GM19328 (cell line): Measurements from ENCODE around the gene SLC22A4.

Experiments used
- ATAC-seq: cut with Tn5 transposase; IDR thresholded peaks from one replicate; pipeline ENCODE4 v1.9.1; 2021; ENCODE audit warnings: mild to moderate bottlenecking, moderate library complexity; ENCODE audit not compliant: unreplicated experiment

SLC22A4 gene

GRCh38 chr5:132297211-132297940 is 3.2 kb downstream of the SLC22A4 start:
- no peak for ATAC-seq

DNA sequence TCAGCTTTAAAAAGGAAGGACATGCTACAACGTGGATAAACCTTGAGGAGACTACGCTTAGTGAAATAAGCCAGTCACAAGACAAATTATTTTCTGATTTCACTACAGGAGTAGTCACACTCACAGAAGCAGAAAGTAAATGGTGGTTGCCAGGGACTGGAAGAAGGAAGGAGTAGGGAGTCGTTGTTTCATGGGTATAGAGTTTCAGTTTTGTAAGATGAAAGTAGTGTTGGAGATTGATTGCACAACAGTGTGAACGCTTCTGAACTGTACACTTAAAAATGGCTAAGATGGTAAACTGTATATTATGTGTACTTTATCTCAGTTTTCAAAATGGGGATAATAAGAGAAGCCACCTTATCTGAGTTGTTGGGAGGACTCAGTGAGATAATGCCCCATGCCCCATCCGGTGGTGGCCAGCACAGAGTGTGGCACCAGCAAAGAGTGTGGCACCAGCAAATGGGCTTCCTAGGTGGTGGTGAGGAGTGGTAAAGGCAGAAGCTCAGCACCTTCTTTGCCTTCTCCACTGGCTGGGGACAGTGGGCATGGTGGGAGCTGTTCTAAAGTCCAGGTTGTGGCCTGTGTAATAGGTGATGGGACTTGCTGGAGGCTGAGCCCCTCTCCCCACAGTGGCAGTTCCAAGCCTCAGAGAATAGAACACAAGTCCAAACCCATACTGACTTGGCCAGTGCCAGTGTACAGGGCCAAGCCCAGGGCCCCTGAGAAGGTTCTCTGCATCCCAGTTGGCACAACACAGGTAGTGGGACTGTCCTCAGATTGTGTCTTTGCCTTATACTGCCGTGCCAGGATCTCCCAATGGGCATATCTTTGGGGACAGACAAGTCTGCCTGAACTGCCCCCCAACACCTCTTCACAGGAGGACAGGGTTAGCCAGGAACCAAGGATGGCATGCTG is 4.4 kb downstream of the SLC22A4 start:
- ATAC-seq = no peak

DNA sequence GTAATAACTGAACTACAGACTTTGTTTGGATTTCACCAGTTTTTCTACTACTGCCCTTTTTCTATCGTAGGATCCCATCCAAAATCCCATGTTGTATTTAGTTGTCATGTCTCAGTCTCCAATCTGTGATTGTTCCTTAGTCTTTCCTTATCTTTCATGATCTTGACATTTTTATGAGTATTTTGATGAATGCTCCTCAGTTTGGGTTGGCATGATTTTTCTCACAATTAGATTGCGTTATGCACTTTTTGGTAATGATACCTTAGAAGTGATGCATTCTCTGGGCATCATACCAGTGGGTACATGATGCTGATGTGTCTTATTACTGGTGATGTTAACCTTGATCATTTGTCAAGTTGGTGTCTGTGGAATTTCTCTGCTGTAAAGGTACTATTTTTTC is 5.7 kb downstream of the SLC22A4 start:
- ATAC-seq = no peak

GRCh38 chr5:132300577-132301343 is 6.6 kb downstream of the SLC22A4 start:
- ATAC-seq = no peak

DNA sequence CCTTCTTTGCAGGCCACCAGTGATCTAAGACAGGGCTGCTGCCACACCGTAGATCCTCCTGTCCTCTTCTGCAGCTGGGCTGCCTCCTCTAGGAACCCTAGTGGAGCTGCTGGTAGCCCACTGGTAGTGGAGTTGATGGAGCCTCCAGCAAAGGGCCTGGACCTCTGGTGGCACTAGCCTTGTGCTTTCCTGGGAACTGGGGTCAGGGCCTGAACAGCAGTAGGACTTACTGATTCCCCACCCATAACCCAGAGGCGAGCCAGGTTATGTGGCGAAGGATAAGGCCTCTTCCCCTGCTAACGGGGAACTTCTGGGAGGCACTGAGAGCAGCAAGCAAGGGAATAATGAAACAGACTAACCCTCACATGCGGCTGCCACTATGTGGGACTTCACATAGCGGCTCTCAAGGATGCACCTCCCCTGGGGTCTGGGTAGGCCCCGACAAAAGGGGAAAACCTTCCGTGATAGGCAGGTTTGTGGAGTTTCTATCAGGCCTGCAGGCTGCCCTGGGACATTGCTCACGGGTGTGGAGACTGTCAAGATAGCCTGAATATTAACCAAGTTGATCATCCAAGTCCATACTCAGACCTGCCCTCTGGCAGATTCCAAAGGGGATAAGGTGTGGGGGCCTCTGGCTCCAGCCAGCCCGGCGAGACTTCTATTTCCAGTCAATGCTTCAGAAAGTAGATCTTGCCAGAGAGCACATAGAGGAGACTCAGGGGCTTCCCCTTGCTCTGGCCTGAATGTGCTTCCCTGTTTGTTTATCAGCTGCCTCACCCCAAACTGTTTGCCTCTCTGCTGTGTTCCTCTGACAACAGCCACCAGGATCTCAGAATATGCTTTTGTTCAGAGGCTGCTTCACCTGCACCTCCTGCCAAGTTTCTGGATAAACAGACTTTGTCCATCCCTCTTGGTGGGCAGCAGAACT is 7.4 kb downstream of the SLC22A4 start:
- ATAC-seq = no peak

DNA sequence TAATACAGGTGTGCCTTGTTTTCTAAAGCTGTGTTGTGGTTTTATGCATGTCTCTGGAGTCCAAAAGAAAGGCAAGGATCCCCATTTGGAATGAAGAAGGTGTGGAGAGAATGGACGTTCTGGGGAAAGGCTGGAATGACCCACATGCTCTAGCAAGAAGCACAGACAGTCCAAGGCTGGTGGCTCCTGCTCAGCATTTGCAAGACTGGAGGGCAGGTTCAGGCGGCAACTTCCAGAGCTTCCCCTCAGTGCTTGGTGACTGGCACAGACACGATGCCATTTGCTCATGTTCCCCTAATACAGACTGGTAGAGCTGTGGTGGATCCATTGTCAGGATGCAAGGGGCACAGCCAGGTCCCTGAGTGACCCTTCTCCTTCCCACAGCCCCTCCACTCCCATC is 8.2 kb downstream of the SLC22A4 start:
- ATAC-seq = no peak

DNA sequence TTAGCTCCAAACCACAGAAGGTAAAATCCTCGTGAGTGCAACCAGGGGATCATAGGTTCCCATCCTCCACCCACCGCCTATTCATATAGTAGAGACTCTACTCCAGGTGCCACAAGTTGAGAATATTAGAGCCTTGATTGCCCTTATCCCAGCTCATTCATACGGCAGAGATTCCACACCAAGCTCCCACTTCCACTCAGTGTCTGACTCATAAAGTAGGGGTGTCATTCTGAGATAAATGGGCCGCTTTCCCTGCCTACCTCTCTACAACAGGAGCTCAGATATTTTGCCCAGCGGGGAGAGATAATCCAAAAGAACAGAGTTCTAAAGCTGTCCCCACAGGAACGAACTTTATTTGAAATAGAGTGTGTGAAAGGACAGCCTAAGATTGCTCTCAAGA is 9.4 kb downstream of the SLC22A4 start:
- no peak for ATAC-seq

- ATAC-seq = no peak
These were observed 11.2 kb downstream of the SLC22A4 start for GRCh38 chr5:132305420-132305819.

- ATAC-seq = no peak
These were observed 14.5 kb downstream of the SLC22A4 start for GRCh38 chr5:132308701-132309100.

GRCh38 chr5:132309679-132310078 is 15.5 kb downstream of the SLC22A4 start:
- no peak for ATAC-seq

- ATAC-seq = no peak
These were observed 16.1 kb downstream of the SLC22A4 start for GRCh38 chr5:132310141-132310834.

DNA sequence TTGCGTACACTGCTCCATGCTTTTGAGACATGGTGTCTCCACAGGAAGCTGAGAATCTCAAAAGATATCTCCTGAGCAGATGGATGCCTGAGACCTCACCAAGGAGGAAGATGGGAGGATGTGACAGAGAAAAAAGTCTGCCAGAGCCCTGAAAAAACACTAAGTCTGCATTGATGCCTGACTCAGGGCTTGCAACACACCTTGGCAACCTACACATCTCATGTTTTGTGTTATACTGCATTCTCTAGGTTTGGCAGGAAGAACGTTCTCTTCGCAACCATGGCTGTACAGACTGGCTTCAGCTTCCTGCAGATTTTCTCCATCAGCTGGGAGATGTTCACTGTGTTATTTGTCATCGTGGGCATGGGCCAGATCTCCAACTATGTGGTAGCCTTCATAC is 19.2 kb downstream of the SLC22A4 start:
- no peak for ATAC-seq

DNA sequence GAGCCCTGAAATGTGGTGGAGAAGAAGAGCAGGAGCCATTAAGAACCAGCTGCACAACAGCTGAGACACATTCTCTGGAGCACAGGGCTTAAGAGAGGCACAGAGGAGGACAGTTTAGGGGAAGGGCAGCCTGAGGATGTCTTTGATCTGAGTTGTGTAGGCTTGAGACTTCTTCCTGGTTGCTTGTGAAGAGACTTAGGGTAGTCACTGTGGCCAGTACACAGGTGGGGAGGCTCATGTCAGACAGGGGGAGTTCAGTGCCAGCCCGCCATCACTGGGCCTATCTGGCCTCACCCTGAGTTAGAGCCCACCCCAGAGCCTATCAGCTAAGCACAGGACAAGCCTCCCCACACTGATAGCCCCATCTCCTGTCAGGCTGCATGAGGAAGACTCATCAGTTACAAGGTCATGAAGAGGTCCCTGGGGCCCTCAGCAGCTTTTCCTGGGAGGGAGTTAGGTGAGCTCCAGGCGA is 19.8 kb downstream of the SLC22A4 start:
- no peak for ATAC-seq

GRCh38 chr5:132315529-132316067 is 21.4 kb downstream of the SLC22A4 start:
- ATAC-seq = no peak

DNA sequence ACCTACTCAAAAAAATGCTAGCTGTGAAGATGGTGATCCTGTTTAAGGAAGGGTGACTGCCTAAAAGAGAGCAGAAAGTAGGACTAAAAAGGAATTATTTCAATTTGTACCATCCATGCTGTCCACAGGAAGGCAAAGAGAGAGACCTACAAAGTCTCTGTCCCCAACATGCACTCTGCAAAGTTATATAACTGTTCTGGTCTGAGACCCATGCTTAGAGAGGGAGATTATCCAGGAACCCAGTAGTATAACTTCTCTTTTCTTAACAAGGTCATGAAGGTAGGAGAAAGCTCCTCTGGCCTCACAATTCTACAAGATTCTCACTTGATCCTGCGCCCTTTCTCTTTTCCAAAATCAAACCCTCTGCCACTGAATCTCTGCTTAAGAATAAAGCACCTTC is 25.8 kb downstream of the SLC22A4 start:
- no peak for ATAC-seq

GRCh38 chr5:132321109-132321721 is 27.0 kb downstream of the SLC22A4 start:
- no peak for ATAC-seq

DNA sequence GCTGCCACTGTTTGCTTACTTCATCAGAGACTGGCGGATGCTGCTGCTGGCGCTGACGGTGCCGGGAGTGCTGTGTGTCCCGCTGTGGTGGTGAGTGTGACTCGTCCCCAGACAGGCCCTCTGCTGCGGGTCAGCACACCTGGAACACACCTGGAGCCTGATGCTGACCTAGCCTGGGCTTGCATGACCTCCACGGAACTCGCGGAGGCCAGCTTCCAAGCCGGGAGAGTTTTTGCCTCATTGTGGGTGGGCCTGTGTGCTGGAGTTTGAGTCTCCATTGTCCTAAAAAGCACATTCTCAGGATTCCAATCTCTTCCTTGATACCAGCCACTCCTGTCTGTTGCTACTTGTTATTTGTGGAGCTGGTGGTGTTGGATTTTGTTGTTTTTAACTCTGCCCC is 28.1 kb downstream of the SLC22A4 start:
- no peak for ATAC-seq

DNA sequence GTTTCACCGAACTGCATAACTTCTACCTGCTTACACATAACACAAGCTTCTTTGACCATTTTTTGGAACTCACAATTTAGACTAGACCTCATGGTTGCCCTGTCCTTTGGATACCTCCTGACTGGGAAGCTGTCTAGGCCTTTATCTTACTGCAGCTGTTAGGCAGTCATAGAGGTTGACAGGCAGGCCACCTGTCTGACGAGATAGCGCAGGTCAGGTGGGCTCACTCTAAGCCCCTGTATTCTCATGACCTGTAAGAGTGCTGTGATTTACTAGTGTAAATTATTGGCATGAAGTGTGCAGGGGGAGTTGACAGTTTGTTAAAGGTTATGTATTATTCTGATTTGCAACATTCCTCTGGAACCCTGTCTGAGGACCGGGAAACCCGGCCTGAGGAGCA is 29.0 kb downstream of the SLC22A4 start:
- ATAC-seq = no peak

DNA sequence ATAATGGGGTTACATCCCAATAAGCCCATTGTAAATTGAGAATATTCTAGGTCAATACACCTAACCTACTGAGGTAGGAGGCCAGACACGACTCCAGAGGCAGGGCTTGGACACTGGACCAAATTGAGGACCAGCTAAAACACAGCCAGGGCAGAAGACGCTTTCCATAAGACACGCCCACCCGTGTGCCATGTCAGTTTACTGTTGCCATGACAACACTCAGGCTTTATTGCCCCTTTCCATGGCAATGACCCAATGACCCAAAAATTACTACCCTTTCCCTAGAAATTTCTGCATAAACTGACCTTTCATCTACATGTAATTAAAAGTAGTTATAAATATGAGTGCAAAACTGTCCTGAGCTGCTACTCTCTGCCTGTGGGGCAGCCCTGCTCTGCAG is 31.5 kb downstream of the SLC22A4 start:
- no peak for ATAC-seq
